ENCODE results near the gene CYTH1. TPM values are rescaled to one million over a fixed set of nuclear protein-coding genes. Genes with fewer than 3 reads are reported as not detected.
A peak's percentile ranks its signal among the peaks of the same experiment; 100 is the strongest.

CYTH1 gene
- total and polyA plus RNA-seq, 7 donors, result 18.7 to 40.4 (median 29.8) TPM

DNA sequence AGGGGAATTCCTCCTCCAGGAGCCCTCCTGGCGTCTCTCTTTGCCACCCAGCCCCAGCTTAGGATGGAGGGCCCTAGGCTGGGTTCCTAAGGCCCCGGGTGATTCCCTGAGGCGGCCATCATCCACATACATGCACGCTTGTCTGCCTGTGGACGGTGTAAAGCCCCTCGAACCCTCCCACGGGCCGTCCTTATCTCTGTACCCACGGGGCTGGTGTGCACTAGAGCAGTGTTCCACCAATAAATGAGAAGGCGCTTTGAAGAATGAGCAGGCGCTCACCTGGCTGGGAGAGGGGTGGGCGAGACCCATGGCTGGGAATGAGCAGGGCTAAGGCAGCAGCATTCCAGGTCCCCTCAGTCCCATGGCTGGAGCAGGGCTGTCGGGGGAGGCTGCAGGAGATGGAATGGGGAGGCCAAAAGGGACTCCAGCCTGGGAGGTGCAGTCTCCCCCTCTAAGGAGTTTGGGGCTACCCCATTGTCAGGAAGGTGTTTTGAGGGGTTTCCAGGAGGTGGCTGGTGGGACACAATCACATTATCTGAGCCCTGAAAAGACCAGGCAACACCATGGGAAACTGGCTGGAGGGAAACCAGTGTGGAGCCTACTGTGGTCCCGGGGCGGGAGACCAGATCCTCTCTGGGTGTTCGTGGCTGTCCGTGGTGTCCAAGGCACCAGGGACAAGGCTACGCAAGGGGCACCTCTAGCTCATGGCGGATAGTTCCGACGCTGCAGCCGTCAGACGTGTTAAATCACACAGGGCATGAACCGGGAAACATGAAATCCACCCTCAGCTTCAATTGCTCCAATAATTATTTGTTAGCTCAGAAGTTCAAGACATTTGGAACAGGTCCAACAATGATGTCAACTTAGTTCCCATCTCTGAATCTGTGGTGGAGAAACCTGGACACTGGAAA, 117.3 kb downstream of the CYTH1 start:
- Histone ChIP-seq H3K9me3 (no peaks in the 10 kb centered on the region), H3K4me3 (no peak overlapping the region), H3K4me1 (peaks cover 5% of the 10 kb centered on the region), H3K27ac (peak overlapping the region; percentile 44), H3K36me3 (ENCODE audit: insufficient read depth in 1 of 2, low read depth in 1 of 2) (no peaks in the 10 kb centered on the region), H3K27me3 (ENCODE audit: insufficient read depth in 3 of 3, low read length in 2 of 3) (no peaks in the 10 kb centered on the region)
- intact Hi-C loops (cut with DNase I), result no loop called here
- no peak for DNase-seq
- 69 to 78% (median 73%) methylated on average over 24 of the region's 24 CpGs for WGBS, 3 donors
- ATAC-seq, result no peak
- TF ChIP-seq, protein P1, sequence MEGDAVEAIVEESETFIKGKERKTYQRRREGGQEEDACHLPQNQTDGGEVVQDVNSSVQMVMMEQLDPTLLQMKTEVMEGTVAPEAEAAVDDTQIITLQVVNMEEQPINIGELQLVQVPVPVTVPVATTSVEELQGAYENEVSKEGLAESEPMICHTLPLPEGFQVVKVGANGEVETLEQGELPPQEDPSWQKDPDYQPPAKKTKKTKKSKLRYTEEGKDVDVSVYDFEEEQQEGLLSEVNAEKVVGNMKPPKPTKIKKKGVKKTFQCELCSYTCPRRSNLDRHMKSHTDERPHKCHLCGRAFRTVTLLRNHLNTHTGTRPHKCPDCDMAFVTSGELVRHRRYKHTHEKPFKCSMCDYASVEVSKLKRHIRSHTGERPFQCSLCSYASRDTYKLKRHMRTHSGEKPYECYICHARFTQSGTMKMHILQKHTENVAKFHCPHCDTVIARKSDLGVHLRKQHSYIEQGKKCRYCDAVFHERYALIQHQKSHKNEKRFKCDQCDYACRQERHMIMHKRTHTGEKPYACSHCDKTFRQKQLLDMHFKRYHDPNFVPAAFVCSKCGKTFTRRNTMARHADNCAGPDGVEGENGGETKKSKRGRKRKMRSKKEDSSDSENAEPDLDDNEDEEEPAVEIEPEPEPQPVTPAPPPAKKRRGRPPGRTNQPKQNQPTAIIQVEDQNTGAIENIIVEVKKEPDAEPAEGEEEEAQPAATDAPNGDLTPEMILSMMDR (IDR thresholded peaks at IDR 0.05), result no peak

DNA sequence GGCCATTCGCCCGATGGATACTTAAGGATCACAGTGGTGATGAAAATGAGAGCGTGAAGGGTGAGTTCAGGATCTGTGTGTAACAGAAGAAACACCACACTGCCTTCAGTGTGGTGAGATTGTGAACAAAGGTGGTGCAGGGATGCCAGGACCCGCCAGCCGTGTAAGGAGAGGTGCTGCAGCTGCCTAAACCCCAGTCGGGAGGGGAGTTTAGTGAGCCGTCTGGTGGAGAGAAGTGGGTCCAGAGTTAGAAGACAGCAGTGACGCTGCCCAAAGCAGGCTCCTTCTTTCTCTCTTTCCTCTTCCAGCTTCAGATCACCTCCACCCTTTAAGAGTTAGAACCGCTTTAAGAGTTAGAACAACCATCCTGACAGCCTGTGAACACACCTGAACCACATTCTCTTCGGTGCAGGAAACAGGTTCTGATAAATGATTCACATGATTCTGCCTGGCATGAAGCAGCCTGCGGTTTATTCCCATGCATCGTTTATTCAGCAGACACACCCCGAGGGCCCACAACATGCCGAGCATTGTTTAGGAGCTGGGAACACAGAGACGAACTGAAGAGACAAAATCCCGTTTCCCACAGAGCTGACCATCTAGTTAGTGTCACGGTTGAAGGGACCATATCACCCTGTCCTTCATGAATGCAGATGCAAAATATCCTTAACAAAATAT, 120.8 kb downstream of the CYTH1 start:
- H3K27ac ChIP-seq, result no peak overlapping the region
- DNase-seq (no peak), ATAC-seq (no peak)
- WGBS, 3 donors, result 56 to 60% (median 56%) methylated on average over 17 of the region's 17 CpGs
- H3K4me3 ChIP-seq, result no peak overlapping the region
- H3K4me1 ChIP-seq, result peaks cover 3% of the 10 kb centered on the region
- intact Hi-C loops (cut with DNase I), result no loop called here
- TF ChIP-seq, protein P1 (IDR thresholded peaks at IDR 0.05), result no peak
- H3K36me3 ChIP-seq (ENCODE audit: insufficient read depth in 1 of 2, low read depth in 1 of 2), result no peaks in the 10 kb centered on the region
- no peaks in the 10 kb centered on the region for H3K27me3 ChIP-seq (ENCODE audit: insufficient read depth in 3 of 3, low read length in 2 of 3)
- H3K9me3 ChIP-seq, result no peaks in the 10 kb centered on the region

GRCh38 chr17:78659546-78659945, 122.5 kb downstream of the CYTH1 start:
- DNase-seq, result no peak

DNA sequence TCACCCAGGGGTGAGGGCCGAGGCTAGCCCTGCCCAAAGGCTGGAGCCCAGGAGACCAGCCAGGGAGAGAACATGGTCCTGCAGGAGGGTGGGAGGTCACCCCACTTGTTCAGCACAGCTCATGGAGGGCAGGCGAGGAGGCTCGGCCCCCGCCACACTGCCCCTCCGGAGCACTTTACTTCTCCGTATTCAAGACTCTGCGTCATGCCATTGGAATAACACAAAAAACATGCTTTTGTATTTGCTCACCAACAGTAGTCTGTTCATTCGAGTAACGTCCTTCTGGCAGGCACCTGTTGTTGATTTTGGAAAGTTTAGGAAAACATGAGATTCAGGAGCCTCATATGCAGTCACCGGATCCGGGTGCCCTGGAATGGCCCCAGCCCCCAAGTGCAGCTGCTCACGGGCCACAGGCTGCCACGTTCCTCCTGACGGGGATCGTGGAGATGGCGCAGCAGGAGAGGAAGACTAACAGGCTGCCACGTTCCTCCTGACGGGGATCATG, 123.7 kb downstream of the CYTH1 start:
- Histone ChIP-seq H3K27ac (no peak overlapping the region), H3K9me3 (no peaks in the 10 kb centered on the region), H3K4me1 (no peaks in the 10 kb centered on the region), H3K4me3 (no peak overlapping the region), H3K27me3 (ENCODE audit: insufficient read depth in 3 of 3, low read length in 2 of 3) (no peaks in the 10 kb centered on the region), H3K36me3 (ENCODE audit: insufficient read depth in 1 of 2, low read depth in 1 of 2) (no peaks in the 10 kb centered on the region)
- intact Hi-C loops (cut with DNase I), result no loop called here
- ATAC-seq (no peak), DNase-seq (no peak)
- TF ChIP-seq, protein P1 (IDR thresholded peaks at IDR 0.05), result no peak
- 45 to 64% (median 46%) methylated on average over 18 of the region's 18 CpGs for WGBS, 3 donors

More at GRCh38 chr17:78659546-78659945, 122.5 kb downstream of the CYTH1 start:
- Histone ChIP-seq H3K4me1 (no peaks in the 10 kb centered on the region), H3K4me3 (no peak overlapping the region), H3K27me3 (ENCODE audit: insufficient read depth in 3 of 3, low read length in 2 of 3) (no peaks in the 10 kb centered on the region), H3K36me3 (ENCODE audit: insufficient read depth in 1 of 2, low read depth in 1 of 2) (no peaks in the 10 kb centered on the region), H3K27ac (no peak overlapping the region), H3K9me3 (no peaks in the 10 kb centered on the region)
- ATAC-seq, result no peak
- intact Hi-C loops (cut with DNase I), result no loop called here
- WGBS, 3 donors, result 95 to 97% (median 97%) methylated on average over 12 of the region's 12 CpGs
- TF ChIP-seq, protein P1 (IDR thresholded peaks at IDR 0.05), result no peak
